GM19324 (cell line): ENCODE data around the gene CDRT15L2.
"Not testable (repeated sequence)": the region's sequence is repeated elsewhere in the genome, so short reads cannot be mapped to it uniquely, and the experiment has no call there.

Experiments
- ATAC-seq: cut with Tn5 transposase; IDR thresholded peaks from one replicate; pipeline ENCODE4 v1.9.1; 2021; ENCODE audit warnings: mild to moderate bottlenecking, moderate library complexity; ENCODE audit not compliant: unreplicated experiment, low FRiP score

The CDRT15L2 gene

DNA sequence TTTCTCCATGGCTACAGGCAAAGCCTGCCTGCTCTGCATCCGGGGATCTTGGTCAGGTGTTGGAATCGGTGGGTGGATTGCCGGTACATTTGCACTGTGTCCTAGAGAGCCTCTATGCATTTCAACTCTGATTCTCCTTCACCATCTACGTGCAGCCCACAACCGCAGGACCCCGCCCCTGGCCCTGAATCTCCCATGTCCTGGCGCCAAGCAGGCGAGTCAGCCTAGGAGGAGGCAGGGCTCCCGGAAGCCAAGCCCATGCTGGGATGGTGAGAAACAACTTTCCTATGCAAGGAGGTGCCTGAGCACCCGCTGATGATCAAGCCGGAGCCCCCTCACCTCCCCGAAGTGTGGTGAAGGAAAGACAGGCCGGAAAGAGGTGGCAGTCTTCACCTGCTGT is 7.9 kb upstream of the CDRT15L2 start:
- not testable (repeated sequence) for ATAC-seq

- ATAC-seq, result not testable (repeated sequence)
These were observed 6.3 kb upstream of the CDRT15L2 start for GRCh38 chr17:20573216-20573615.

GRCh38 chr17:20575071-20575470 is 4.5 kb upstream of the CDRT15L2 start:
- not testable (repeated sequence) for ATAC-seq

DNA sequence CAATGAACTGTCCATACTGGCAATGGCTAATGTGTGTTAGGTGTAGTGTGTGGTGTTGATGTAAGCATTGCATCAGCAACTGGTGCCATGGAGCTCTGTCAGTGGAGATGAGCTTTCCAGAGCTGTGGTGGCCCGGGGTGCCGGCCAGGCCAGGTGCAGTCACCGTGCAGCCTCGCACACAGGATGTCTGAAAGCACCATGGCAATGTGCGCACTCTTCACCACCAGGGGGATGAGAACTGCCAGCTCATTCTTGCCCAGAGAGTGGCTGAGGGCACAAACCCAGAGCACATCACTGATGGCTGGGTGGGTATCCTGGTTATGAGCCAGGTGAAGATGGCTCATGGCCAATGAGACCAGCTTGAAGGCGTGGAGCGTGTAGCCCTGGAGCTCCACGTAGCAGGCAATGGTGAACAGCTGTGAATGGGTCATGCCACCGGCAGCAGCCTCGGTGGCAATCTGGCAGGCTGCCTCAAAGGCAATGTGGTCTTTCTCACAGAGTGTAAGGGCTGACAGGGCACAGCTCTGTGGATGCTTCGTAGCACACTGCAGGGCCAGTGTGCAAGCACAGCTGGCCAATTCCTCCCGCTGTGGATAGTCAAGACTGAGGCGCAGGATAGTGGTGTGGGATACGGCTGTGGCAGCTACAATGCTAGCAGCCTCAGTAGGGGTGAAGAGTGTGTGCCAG is 4.5 kb downstream of the CDRT15L2 start:
- not testable (repeated sequence) for ATAC-seq

GRCh38 chr17:20588744-20589453 is 9.4 kb downstream of the CDRT15L2 start:
- not testable (repeated sequence) for ATAC-seq

GRCh38 chr17:20589454-20589810 is 9.9 kb downstream of the CDRT15L2 start:
- ATAC-seq, result not testable (repeated sequence)

DNA sequence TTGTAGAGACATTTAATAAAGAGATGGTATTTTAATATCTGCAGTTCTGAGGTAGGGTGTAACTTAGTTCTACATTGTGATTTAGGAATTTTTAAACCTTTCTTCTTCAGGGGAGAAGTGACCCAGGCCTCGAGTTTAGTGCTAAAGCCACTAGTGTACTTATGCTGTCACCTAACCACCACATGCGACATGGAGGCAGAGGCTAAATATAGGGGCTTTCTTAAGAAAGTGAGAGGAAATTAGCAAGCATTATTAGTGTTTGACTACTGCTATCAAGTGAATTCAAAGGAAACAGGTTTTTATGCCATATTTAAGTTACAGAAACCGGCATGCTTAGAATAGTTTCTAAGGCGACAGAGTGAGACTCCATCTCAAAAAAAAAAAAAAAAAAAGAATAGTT is 11.5 kb downstream of the CDRT15L2 start:
- not testable (repeated sequence) for ATAC-seq

- ATAC-seq, result not testable (repeated sequence)
These were observed 26.0 kb downstream of the CDRT15L2 start for GRCh38 chr17:20605568-20605967.

DNA sequence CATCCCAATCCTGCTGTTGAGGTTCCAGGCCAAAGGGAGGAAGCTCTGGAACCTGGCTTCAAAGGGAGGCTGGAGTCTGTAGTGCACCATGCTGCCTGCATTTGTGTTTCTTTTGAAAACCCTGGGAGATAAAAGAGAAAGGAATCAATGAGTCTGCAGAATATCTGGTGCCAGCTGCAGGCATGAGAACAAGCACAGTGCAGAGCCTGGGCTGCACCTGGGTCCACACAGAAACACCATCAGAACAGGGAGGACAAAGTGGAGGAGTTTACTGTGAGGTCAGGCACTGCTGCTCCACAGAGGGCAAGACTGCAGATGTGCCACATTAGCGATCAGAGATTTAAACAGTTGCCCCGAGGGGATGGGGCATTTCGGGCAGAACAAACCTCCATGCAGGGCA is 30.0 kb downstream of the CDRT15L2 start:
- not testable (repeated sequence) for ATAC-seq

DNA sequence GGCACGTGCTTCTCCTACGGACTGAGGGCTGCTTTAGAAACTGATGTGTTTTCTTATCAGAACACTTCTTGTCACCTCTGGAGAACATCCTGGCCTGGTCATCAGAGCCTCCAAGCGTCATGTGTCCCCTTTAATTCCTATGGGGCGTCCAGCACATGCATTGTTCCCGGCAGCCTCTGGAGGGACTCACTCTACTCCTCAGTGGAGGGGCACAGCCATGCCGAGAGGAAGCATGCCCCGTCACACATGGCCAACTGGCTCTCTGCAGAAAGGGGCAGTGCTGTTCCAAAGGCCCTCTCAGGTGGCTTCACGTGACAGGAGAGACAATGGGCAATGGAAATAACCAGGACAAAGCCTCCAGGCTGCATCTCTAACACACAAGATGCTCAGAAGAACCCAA is 31.8 kb downstream of the CDRT15L2 start:
- ATAC-seq, result no peak

GRCh38 chr17:20612635-20613034 is 33.1 kb downstream of the CDRT15L2 start:
- ATAC-seq, result no peak

DNA sequence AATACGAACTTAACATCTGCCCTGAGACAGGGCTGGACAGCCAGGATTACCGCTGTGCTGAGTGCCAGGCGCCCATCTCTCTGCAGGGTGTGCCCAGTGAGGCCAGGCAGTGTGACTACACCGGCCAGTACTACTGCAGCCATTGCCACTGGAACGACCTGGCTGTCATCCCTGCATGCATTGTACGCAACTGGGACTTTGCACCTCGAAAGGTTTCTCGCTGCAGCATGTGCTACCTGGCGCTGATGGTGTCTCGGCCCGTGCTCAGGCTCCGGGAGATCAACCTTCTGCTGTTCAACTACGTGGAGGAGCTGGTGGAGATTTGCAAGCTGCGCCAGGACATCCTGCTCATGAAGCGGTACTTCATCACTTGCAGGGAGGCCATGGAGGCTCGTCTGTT is 33.7 kb downstream of the CDRT15L2 start:
- ATAC-seq, result no peak

DNA sequence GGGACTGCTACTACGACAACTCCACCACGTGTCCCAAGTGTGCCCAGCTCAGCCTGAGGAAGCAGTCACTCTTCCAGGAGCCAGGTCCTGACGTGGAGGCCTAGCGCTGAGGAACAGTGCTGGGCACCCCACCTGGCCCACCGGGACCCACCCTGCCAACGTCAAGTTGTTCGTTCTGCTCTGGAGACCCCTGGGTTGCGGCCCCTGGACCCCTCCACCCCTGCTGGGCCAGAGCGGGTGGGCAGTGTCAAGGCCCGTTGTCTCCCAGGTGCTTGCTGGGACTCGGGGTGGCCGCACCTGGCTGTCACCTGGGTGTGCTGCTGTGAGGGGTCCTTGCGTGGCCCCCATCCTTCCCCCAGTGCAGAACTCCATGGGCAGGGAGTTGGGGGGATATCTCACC is 34.4 kb downstream of the CDRT15L2 start:
- no peak for ATAC-seq

DNA sequence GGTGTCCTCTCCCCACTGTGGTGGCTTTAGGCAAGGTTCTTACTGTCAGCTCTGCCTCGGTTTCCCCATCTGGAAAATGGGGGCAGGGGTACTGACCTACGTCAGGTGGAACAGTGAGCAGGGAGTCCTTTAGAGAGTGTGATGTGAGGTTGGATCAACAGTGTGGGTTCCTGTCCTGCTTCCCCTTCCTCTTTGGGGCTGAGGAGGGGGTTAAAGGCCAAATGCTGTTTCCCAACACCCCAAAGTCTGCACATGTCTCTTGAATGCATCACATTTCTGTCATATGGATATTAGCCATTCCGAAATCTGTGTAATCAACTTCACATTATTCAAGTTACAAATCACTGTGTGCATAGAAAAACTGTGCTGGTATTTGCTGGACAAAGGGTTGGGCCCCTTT is 35.9 kb downstream of the CDRT15L2 start:
- not testable (repeated sequence) for ATAC-seq
